Measurements from ENCODE around the gene COQ3.

The COQ3 gene

GRCh38 chr6:99333068-99333467, 60.9 kb downstream of the COQ3 start:
- DNase-seq (ENCODE audit: low read depth, low spot score) = no peak

DNA sequence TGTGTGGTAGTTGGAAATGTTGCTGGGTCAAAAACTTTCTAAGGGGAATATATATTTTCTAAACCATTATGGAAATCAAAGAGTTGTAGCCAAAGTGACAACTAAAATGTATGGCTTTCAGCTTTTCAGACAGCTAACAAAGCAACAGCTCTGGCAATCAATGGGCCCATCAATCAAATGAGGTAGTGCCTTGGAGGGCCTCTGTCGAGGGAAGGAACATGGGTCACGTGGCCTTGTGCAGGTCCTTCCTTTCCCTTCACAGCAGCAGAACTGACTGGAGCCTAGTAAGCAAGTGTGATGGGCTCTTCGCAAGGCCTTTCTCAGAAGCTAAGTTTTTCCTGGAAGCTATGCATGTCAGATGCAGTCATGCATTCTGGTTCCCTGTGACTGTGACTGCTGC, 62.5 kb downstream of the COQ3 start:
- no peak for DNase-seq (ENCODE audit: low read depth, low spot score)

- peak; percentile 70 for DNase-seq (ENCODE audit: low read depth, low spot score)
Observed at GRCh38 chr6:99330159-99330558, 63.8 kb downstream of the COQ3 start.

- no peak for DNase-seq (ENCODE audit: low read depth, low spot score)
Observed at GRCh38 chr6:99324996-99325395, 69.0 kb downstream of the COQ3 start.
